ENCODE data around the gene IRS2.

DNA sequence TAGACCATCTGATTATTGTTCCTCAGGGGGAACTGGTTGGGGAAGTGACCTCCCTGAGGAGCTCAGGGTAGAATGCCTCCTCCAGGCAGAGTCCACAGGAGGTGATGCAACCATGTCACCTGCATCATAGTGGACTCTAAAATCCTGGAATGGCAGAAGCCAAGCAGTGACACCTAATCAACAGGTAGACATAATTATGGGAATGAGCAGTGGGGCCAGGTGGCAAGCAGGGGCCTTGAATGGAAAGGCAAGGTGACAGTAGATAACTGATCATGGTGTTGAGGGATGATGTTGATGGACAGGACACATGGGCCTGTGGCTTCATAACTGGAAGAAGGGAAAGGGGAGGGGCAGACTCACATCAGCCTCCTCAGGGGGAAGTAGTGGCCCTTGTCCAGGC lies 27.3 kb upstream of the IRS2 start:
- TF ChIP-seq, protein P1, sequence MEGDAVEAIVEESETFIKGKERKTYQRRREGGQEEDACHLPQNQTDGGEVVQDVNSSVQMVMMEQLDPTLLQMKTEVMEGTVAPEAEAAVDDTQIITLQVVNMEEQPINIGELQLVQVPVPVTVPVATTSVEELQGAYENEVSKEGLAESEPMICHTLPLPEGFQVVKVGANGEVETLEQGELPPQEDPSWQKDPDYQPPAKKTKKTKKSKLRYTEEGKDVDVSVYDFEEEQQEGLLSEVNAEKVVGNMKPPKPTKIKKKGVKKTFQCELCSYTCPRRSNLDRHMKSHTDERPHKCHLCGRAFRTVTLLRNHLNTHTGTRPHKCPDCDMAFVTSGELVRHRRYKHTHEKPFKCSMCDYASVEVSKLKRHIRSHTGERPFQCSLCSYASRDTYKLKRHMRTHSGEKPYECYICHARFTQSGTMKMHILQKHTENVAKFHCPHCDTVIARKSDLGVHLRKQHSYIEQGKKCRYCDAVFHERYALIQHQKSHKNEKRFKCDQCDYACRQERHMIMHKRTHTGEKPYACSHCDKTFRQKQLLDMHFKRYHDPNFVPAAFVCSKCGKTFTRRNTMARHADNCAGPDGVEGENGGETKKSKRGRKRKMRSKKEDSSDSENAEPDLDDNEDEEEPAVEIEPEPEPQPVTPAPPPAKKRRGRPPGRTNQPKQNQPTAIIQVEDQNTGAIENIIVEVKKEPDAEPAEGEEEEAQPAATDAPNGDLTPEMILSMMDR (IDR thresholded peaks at IDR 0.05), result no peak
- TF ChIP-seq POLR2A (IDR thresholded peaks at IDR 0.05), result no peak
